K562 (cell line): Measurements from ENCODE around the gene C1orf174. TPM values are rescaled to one million over a fixed set of nuclear protein-coding genes. Genes with fewer than 3 reads are reported as not detected.

Experiments
- CEBPB ChIP-seq: fragments of 450-650 bp; IDR thresholded peaks from 2 replicates; pipeline ENCODE4 v1.6.1; 2016; ENCODE audit warnings: missing genetic modification characterization, missing compliant biosample characterization
- CHCHD3 ChIP-seq: fragments of 250-450 bp; sonication (Bioruptor Pico); IDR thresholded peaks from 2 replicates; pipeline ENCODE4 v2.1.2; 2022; ENCODE audit warnings: mild to moderate bottlenecking
- ESRRA ChIP-seq: fragments of 450-650 bp; IDR thresholded peaks from 2 replicates; pipeline ENCODE4 v1.6.1; 2014; ENCODE audit warnings: low read depth, mild to moderate bottlenecking, moderate library complexity, borderline replicate concordance
- HDAC2 ChIP-seq: fragments of 450-650 bp; IDR thresholded peaks from 2 replicates; pipeline ENCODE4 v1.6.1; 2016; ENCODE audit warnings: mild to moderate bottlenecking
- HEY1 ChIP-seq: fragments of 250-450 bp; sonication (Bioruptor Pico); IDR thresholded peaks from 2 replicates; pipeline ENCODE4 v1.5.0; 2020; ENCODE audit warnings: mild to moderate bottlenecking, moderate library complexity, borderline replicate concordance
- HLTF ChIP-seq: fragments of 450-650 bp; IDR thresholded peaks from 2 replicates; pipeline ENCODE4 v1.6.1; 2016
- HMG20A ChIP-seq: fragments of 450-650 bp; formaldehyde crosslinking; conservative IDR thresholded peaks from 2 replicates; pipeline ENCODE4 v1.4.0; 2020; ENCODE audit warnings: mild to moderate bottlenecking, mixed read lengths
- ILF3 ChIP-seq: fragments of 450-650 bp; IDR thresholded peaks from 2 replicates; pipeline ENCODE4 v1.6.1; 2018; ENCODE audit warnings: antibody characterized with exemption, mild to moderate bottlenecking, moderate library complexity, borderline replicate concordance
- KLF10 ChIP-seq: fragments of 250-450 bp; sonication (Bioruptor Pico); IDR thresholded peaks from 2 replicates; pipeline ENCODE4 v1.6.1; 2021; ENCODE audit warnings: matching md5 sums
- PML ChIP-seq: IDR thresholded peaks from 2 replicates; pipeline ENCODE4 v1.6.1; 2012; ENCODE audit warnings: low read length, inconsistent platforms
- POLR2B ChIP-seq: fragments of 450-650 bp; IDR thresholded peaks from 2 replicates; pipeline ENCODE4 v1.6.1; 2018; ENCODE audit warnings: low read depth; ENCODE audit not compliant: partially characterized antibody
- RAD21 ChIP-seq, 2 experiments: fragments of 250-450 bp in 1 of 2; fragments of 450-650 bp in 1 of 2; sonication (Bioruptor Pico) in 1 of 2; formaldehyde crosslinking in 1 of 2; IDR thresholded peaks in 1 of 2; conservative IDR thresholded peaks in 1 of 2; 2 replicates each; pipeline versions ENCODE4 v1.4.0 to v1.8.0; 2020 to 2022; ENCODE audit warnings: mild to moderate bottlenecking in 2 of 2, moderate library complexity in 1 of 2
- SIRT6 ChIP-seq: IDR thresholded peaks from one replicate; pipeline ENCODE4 v1.6.1; 2012; ENCODE audit warnings: low read depth, mild to moderate bottlenecking, control low read depth, inconsistent platforms, low read length, moderate library complexity
- SMARCE1 ChIP-seq: fragments of 450-650 bp; IDR thresholded peaks from 2 replicates; pipeline ENCODE4 v1.7.1; 2016; ENCODE audit warnings: mild to moderate bottlenecking
- SRSF9 ChIP-seq: fragments of 200-400 bp; formaldehyde crosslinking; IDR thresholded peaks from 2 replicates; pipeline ENCODE4 v1.6.1; 2017; ENCODE audit warnings: low read depth, low read length, borderline replicate concordance
- STAT6 ChIP-seq: sonication (generic); formaldehyde crosslinking; IDR thresholded peaks from 2 replicates; pipeline ENCODE4 v1.8.1; 2023; ENCODE audit warnings: mild to moderate bottlenecking, missing genetic modification reagents
- U2AF2 ChIP-seq: fragments of 200-400 bp; formaldehyde crosslinking; optimal IDR thresholded peaks from 2 replicates; pipeline ENCODE3; 2017; ENCODE audit warnings: low read depth, mild to moderate bottlenecking, low read length
- YBX1 ChIP-seq: fragments of 450-650 bp; IDR thresholded peaks from 2 replicates; pipeline ENCODE4 v1.7.1; 2016; ENCODE audit warnings: mild to moderate bottlenecking
- ZC3H8 ChIP-seq: fragments of 450-650 bp; IDR thresholded peaks from 2 replicates; pipeline ENCODE4 v1.6.1; 2017
- ZHX1 ChIP-seq: fragments of 150-350 bp; conservative IDR thresholded peaks from 2 replicates; pipeline ENCODE4 v1.6.1; 2014; ENCODE audit warnings: low read length
- ZNF121 ChIP-seq: sonication (generic); formaldehyde crosslinking; conservative IDR thresholded peaks from 2 replicates; pipeline ENCODE4 v1.8.0; 2022; ENCODE audit warnings: missing genetic modification reagents
- ZNF507 ChIP-seq: conservative IDR thresholded peaks from 2 replicates; pipeline ENCODE4 v1.6.1; 2017; ENCODE audit warnings: missing genetic modification characterization, missing compliant biosample characterization
- ZNF644 ChIP-seq: fragments of 200-800 bp; sonication (Bioruptor generic); IDR thresholded peaks from 2 replicates; pipeline ENCODE4 v1.6.1; 2016; ENCODE audit warnings: low read depth, missing genetic modification characterization, missing compliant biosample characterization
- ZNF717 ChIP-seq: fragments of 250-450 bp; sonication (Bioruptor Pico); IDR thresholded peaks from 2 replicates; pipeline ENCODE4 v1.5.0; 2021
- ZNF764 ChIP-seq: fragments of 250-450 bp; sonication (Bioruptor Pico); IDR thresholded peaks from 2 replicates; pipeline ENCODE4 v1.4.0; 2020; ENCODE audit warnings: low read depth, mild to moderate bottlenecking, moderate library complexity
- polyA plus RNA-seq, 8 experiments: library from polyadenylated mRNA; depleted of rRNA in 4 of 8; stranded (reverse) in 5 of 8; unstranded in 3 of 8; fragments of >200 nt; fragmentation: Nextera tagmentation in 2 of 8; fragmentation: Illumina TruSeq in 1 of 8; extraction: Ambion mirVana in 2 of 8; extraction: Trizol in 1 of 8; gene quantifications; 2 replicates each; pipeline versions ENCODE4 v1.2.1 to v1.2.3, GENCODE V29; 2011 to 2014; ENCODE audit warnings: inconsistent platforms in 1 of 8, missing spikeins in 1 of 8
- total RNA-seq, 7 experiments: library from RNA; depleted of rRNA in 6 of 7; stranded (reverse); fragments of >200 nt in 6 of 7; fragmentation: Illumina TruSeq in 2 of 7; extraction: Trizol in 2 of 7; gene quantifications; 2 replicates each; pipeline versions ENCODE4 v1.2.1 to v1.2.3, GENCODE V29; 2011 to 2021; ENCODE audit warnings: low replicate concordance in 1 of 7
- TF ChIP-seq, protein P1 (sequence below): fragments of 250-450 bp; sonication (Bioruptor Pico); IDR thresholded peaks from 2 replicates; pipeline ENCODE4 v1.8.0; 2021; ENCODE audit warnings: mild to moderate bottlenecking, moderate library complexity

The C1orf174 gene
- total and polyA plus RNA-seq, 9 of the 15 experiments (the other 6 are each of a cell fraction or from before 2014, with no cell fraction given): 38.5 to 64.9 (median 45.4) TPM

DNA sequence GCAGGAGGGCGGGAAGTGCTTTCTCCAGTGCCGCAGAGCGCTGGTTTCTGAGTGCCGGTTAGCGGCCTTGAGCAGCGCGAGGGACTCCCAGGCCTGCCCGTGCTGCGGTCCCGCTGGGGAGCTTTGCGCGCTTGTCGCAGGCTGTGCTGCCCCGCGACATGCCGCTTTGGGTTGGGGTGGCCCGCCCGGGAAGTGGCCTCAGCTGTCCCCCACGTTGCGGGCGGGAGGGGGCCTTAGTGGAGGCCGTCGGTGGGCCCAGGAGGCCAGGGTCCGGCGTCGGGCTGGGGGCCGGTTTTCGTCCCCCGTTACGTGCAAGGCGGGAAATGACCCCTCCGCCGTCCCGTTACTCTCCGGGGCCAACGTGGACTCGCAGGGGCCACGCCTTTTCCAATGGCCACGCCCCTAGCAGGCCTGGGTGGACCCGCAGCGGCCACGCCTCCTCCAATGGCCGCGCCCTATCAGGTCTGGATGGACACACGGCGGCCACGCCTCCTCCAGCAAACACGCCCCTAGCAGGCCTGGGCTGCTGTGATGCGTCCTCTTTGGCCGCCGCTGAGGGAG is 977 bp upstream of the C1orf174 start (continued):
- peak; percentile 15; the same call in 1 of the 2 replicates for TF ChIP-seq ESRRA
- no peak for TF ChIP-seq KLF10 (CRISPR knock-in tag)
- no peak for TF ChIP-seq HEY1
- no peak for TF ChIP-seq U2AF2
- TF ChIP-seq CHCHD3 (CRISPR knock-in tag): no peak
- TF ChIP-seq PML: no peak; the same call in none of the 2 replicates
- no peak for TF ChIP-seq ZNF764 (CRISPR knock-in tag)
- no peak for TF ChIP-seq ZNF507
- TF ChIP-seq POLR2B: no peak
- no peak; the same call in 1 of the 2 replicates for TF ChIP-seq ZNF644 (tag)
- no peak for TF ChIP-seq HMG20A (CRISPR knock-in tag)
- TF ChIP-seq RAD21 (CRISPR knock-in tag; conservative IDR thresholded peaks at IDR 0.05 in 1 of 2, IDR thresholded peaks at IDR 0.05 in 1 of 2): no peak
- no peak for TF ChIP-seq ZHX1
- TF ChIP-seq ILF3: no peak
- TF ChIP-seq, protein P1, sequence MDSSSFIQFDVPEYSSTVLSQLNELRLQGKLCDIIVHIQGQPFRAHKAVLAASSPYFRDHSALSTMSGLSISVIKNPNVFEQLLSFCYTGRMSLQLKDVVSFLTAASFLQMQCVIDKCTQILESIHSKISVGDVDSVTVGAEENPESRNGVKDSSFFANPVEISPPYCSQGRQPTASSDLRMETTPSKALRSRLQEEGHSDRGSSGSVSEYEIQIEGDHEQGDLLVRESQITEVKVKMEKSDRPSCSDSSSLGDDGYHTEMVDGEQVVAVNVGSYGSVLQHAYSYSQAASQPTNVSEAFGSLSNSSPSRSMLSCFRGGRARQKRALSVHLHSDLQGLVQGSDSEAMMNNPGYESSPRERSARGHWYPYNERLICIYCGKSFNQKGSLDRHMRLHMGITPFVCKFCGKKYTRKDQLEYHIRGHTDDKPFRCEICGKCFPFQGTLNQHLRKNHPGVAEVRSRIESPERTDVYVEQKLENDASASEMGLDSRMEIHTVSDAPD: no peak
- no peak for TF ChIP-seq STAT6 (CRISPR knock-in tag)
- no peak for TF ChIP-seq ZNF717 (CRISPR knock-in tag)
- TF ChIP-seq SMARCE1: no peak; the same call in 1 of the 2 replicates
- no peak for TF ChIP-seq YBX1
- peak; percentile 30; the same call in 1 of the 2 replicates for TF ChIP-seq HLTF
- TF ChIP-seq HDAC2: no peak
- TF ChIP-seq ZC3H8: no peak
- TF ChIP-seq CEBPB: no peak
- no peak for TF ChIP-seq ZNF121 (CRISPR knock-in tag)
- no peak for TF ChIP-seq SIRT6
- TF ChIP-seq SRSF9: no peak
